ENCODE measurements around the gene PTP4A2. TPM values are rescaled to one million over a fixed set of nuclear protein-coding genes. Genes with fewer than 3 reads are reported as not detected.
A peak's percentile ranks its signal among the peaks of the same experiment; 100 is the strongest.
"Not testable (repeated sequence)": the region's sequence is repeated elsewhere in the genome, so short reads cannot be mapped to it uniquely, and the experiment has no call there.

Gene PTP4A2
- total RNA-seq, 2 experiments from 2014 or later: 342 to 357 TPM

DNA sequence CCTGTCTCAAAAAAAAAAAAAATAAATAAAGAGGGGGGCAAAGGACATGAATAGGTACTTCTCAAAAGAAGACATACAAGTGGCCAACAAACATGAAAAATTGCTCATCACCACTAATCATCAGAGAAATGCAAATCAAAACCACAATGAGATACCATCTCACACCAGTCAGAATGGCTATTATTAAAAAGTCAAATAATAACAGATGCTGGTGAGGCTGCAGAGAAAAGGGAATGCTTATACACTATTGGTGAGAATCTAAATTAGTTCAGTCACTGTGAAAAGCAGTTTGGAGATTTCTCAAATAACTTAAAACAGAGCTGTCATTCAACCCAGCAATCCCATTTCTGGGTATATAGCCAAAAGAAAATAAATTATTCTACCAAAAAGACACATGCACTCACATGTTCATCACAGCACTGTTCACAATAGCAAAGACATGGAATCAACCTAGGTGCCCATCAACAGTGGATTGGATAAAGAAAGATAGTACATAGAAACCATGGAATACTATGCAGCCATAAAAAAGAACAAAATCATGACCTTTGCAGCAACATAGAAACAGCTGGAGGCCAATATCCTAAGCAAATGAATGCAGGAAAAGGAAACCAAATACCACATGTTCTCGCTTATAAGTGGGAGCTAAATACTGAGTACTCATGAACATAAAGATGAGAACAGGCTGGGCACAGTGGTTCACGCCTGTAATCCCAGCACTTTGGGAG, 42.5 kb downstream of the PTP4A2 start:
- not testable (repeated sequence) for H3K4me3 Mint-ChIP-seq, H3K9me3 Mint-ChIP-seq, DNase-seq, H3K36me3 Mint-ChIP-seq, H3K4me1 Mint-ChIP-seq, H3K27ac Mint-ChIP-seq, H3K27me3 Mint-ChIP-seq

DNA sequence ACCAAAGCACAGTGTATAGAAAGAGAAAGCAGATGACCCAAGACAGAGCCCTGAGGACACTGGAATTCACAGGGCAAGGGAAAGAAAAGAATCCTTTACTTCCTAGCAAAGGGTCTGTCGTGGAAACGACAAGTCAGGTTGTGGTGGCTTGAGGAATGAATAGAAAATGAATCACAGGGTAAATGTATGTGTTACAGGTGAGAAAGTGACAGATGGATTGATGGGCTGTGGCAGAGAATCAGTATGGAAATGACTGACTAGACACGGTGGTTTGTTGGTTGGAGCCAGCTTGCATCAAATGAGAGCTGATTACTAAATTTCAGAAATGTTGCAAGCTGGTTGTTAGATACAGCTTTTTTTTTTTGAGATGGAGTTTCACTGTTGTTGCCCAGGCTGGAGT, 46.9 kb downstream of the PTP4A2 start:
- Mint-ChIP-seq H3K36me3 (peaks cover 12% of the 10 kb centered on the region), H3K27ac (peak overlapping the region; percentile 40), H3K4me1 (peaks cover 22% of the 10 kb centered on the region), H3K9me3 (peaks cover 7% of the 10 kb centered on the region), H3K27me3 (no peaks in the 10 kb centered on the region), H3K4me3 (no peak overlapping the region)
- peak; percentile 33 for DNase-seq

DNA sequence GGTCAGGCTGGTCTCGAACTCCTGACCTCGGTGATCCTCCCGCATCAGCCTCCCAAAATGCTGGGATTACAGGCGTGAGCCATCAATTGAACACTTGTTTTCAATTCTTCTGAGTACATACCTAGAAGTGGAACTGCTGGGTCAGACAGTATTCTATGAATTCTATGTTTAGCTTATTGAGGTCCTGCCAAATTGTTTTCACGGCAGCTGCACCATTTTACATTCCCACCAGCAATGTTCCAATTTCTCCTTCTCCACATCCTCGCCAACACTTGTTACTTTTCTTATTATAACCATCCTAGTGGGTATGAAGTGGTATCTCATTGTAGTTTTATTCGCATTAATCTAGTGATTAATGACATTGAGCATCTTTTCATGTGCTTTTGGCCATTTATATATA, 49.9 kb downstream of the PTP4A2 start:
- Mint-ChIP-seq H3K4me1 (peaks cover 22% of the 10 kb centered on the region), H3K4me3 (no peak overlapping the region), H3K36me3 (peaks cover 12% of the 10 kb centered on the region), H3K27me3 (no peaks in the 10 kb centered on the region), H3K27ac (peak overlapping the region; percentile 96), H3K9me3 (no peaks in the 10 kb centered on the region)
- DNase-seq: no peak

DNA sequence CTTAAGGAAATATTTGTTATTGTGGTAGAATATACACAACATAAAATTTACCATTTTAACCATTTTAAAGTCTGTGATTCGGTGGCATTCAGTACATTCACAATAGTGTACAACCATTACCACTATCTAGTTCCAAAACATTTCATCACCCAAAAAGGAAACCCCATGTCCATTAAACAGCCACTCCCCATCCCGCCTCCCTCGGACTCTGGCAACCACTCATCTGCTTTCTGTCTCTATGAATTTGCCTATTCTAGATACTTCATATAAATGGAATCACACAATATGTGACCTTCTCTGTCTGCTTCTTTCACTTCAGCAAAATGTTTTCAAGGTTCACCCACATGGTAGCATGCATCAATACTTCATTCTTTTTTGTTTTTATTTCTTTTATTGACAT, 51.3 kb downstream of the PTP4A2 start:
- peaks cover 22% of the 10 kb centered on the region for H3K4me1 Mint-ChIP-seq

DNA sequence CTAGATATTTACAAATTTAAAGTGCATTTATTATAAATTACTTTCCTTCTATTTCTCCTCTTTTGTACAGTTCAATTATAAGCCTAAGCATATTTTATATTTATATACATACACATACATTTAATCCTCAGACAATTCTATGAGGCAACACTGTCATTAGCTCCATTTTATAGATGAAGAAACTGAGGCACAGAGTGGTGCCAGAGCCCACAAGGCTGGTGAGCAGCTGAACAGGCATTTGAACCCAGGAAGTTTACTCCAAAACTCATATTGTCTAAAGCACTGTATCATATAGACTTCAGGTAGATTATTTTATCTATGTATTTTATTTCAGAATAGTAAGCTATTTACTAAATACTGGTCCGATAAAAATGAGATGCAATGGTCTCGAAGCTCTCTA, 52.3 kb downstream of the PTP4A2 start:
- Mint-ChIP-seq H3K27me3 (no peaks in the 10 kb centered on the region), H3K27ac (no peak overlapping the region), H3K4me3 (no peak overlapping the region), H3K36me3 (peaks cover 12% of the 10 kb centered on the region), H3K4me1 (peaks cover 23% of the 10 kb centered on the region), H3K9me3 (no peaks in the 10 kb centered on the region)
- no peak for DNase-seq

More for the DNA sequence above, 51.3 kb downstream of the PTP4A2 start:
- Mint-ChIP-seq H3K27me3 (no peaks in the 10 kb centered on the region), H3K27ac (no peak overlapping the region), H3K36me3 (peaks cover 12% of the 10 kb centered on the region), H3K4me3 (no peak overlapping the region), H3K9me3 (no peaks in the 10 kb centered on the region)
- no peak for DNase-seq

DNA sequence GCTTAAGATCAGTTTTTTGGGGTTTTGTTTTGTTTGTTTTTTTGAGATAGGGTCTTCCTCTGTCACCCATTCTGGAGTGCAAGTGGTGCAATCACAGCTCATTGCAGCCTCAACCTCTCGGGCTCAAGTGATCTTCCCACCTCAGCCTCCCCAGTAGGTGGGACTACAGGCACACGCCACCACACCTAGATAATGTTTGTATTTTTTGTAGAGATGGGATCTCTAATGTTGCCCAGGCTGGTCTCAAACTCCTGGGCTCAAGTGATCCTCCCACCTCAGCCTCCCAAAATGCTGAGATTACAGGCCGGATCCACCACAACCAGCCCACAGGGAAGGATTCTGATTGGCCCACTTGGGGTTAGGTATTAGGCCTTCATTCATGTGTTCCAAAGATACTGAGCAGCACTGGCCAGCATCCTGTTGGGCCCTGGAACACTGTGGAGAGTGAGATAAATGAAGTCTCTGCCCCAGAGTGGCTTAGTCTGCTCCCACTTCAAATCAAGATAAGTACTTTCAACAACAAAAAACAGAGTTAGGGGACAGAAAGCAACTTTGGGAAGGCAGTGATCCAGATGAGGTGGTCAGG, 54.7 kb downstream of the PTP4A2 start:
- DNase-seq: no peak
- H3K9me3 Mint-ChIP-seq: no peaks in the 10 kb centered on the region
- H3K36me3 Mint-ChIP-seq: peaks cover 2% of the 10 kb centered on the region
- no peak overlapping the region for H3K27ac Mint-ChIP-seq
- no peak overlapping the region for H3K4me3 Mint-ChIP-seq
- no peaks in the 10 kb centered on the region for H3K27me3 Mint-ChIP-seq
- H3K4me1 Mint-ChIP-seq: peaks cover 13% of the 10 kb centered on the region

DNA sequence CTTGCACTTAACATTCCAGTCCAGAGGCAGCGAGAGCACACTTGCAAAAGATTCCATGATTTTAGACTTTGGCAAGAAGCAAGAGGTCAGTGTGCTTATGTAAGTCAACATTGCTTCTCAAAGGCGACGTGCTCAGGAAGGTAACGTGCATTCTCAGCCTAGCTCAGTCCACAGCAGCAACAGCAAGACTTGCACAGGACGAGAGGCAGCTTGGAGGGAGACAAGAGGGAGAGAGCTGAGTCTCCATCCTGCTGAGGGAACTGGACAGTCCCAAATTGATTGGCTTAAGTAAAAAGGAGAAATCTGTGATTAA, 56.5 kb downstream of the PTP4A2 start:
- Mint-ChIP-seq H3K4me3 (no peak overlapping the region), H3K27me3 (no peaks in the 10 kb centered on the region), H3K9me3 (no peaks in the 10 kb centered on the region), H3K36me3 (no peaks in the 10 kb centered on the region), H3K4me1 (peaks cover 11% of the 10 kb centered on the region), H3K27ac (no peak overlapping the region)
- no peak for DNase-seq

DNA sequence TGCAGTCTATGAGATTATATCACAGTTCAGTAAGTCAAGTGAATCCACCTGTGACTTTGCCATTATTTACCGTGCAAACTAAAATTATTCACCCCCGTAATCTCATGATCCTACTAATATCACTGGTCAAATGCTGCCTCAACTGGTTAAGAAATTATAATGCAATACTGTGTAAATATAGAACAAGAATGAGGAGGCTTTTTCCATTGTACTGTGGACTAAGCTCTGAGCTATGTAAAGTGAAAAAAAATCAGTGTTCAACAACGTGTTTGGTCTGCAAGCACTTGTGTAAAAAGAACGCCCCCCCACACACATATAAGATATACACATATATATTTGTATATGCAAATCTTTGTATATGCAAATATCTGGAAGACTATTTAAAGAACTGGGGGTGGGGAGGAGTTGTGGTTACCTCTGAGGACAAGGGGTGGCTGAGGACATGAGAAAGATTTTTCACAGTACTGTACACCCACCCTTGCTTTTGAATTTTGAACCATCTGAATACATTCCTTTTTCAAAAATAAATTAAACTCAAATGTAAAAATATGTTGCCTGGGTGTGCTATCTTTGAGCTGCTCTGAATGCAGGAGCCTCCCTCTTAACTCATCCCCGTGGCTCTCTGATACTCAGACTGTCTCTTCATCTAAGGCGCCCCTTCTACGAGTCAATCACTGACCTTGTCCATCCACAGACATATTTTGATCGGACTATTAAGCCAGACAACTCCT, 57.0 kb downstream of the PTP4A2 start:
- Mint-ChIP-seq H3K4me3 (no peak overlapping the region), H3K9me3 (no peaks in the 10 kb centered on the region), H3K36me3 (no peaks in the 10 kb centered on the region), H3K4me1 (peaks cover 14% of the 10 kb centered on the region), H3K27me3 (no peaks in the 10 kb centered on the region), H3K27ac (no peak overlapping the region)
- no peak for DNase-seq

DNA sequence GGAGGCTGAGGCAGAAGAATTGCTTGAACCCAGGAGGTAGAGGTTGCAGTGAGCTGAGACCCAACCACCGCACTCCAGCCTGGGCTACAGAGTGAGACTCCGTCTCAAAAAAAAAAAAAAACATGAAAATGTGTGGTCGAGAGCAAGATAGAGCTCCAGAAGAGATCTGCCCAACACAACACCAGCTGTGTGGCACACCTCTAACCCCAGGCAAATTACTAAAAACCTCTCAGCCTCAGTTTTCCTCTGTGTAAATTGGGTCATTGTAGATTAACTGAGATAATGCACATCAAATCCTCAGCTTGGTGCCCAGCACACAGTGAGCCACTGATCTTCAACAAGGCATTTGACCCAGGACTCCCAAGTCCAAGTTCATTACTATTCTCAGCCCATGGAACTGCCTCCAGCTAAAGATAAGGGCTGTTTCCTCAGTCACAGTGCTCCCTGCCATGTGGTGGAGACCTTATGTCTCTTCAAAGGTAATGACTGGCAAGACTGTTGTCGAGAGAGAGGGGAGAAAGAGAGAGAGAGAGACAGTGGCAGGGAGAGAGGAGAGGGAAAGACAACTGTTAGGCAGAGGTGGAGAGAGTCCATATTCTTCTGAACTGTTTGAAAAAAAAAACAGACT, 58.1 kb downstream of the PTP4A2 start:
- H3K27me3 Mint-ChIP-seq: no peaks in the 10 kb centered on the region
- H3K4me1 Mint-ChIP-seq: peaks cover 14% of the 10 kb centered on the region
- H3K4me3 Mint-ChIP-seq: no peak overlapping the region
- DNase-seq: no peak
- no peaks in the 10 kb centered on the region for H3K36me3 Mint-ChIP-seq
- no peak overlapping the region for H3K27ac Mint-ChIP-seq
- H3K9me3 Mint-ChIP-seq: no peaks in the 10 kb centered on the region

DNA sequence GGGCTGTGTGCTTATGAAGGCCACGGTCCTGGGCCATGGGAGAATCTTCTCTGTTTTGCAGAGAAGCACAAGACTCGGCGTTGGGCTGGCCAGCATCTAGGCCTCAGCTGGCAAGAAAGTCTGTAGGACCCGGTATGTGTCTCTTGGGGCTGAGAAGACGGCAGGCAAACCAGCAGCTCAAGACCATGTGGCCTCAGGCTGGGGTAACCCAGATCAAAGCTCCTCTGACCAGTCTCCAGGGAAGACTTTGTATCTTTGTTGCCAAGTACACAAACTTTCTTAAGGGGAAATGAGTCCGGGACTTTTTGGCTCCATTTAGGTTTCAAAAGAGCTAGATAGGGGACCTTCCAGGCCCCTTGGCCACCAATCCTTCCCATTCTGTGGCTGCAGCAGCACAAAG, 60.1 kb downstream of the PTP4A2 start:
- no peak overlapping the region for H3K4me3 Mint-ChIP-seq
- DNase-seq: no peak
- peaks cover 1% of the 10 kb centered on the region for H3K9me3 Mint-ChIP-seq
- H3K27ac Mint-ChIP-seq: no peak overlapping the region
- H3K4me1 Mint-ChIP-seq: peaks cover 16% of the 10 kb centered on the region
- no peaks in the 10 kb centered on the region for H3K27me3 Mint-ChIP-seq
- H3K36me3 Mint-ChIP-seq: peaks cover under 1% of the 10 kb centered on the region

DNA sequence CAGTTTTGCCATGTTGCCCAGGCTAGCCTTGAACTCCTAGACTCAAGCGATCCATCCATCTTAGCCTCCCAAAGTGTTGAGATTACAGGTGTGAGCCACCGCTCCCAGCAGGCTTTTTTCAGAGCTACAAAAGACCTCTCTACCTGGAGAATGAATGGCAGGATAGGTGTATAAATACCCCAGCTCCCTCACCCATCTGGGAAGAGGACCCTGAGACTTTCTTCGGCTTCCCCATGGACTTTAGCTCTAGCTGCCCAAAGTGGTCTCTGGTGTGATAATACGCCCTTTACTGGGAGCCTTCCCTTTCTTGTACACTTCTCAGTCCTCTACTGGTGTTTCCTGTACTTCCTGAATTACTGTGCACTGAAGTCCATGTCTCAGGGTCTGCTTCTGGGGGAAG, 60.6 kb downstream of the PTP4A2 start:
- no peak for DNase-seq
- Mint-ChIP-seq H3K36me3 (peaks cover 4% of the 10 kb centered on the region), H3K27ac (no peak overlapping the region), H3K4me1 (peaks cover 21% of the 10 kb centered on the region), H3K27me3 (no peaks in the 10 kb centered on the region), H3K9me3 (peaks cover 6% of the 10 kb centered on the region), H3K4me3 (no peak overlapping the region)

DNA sequence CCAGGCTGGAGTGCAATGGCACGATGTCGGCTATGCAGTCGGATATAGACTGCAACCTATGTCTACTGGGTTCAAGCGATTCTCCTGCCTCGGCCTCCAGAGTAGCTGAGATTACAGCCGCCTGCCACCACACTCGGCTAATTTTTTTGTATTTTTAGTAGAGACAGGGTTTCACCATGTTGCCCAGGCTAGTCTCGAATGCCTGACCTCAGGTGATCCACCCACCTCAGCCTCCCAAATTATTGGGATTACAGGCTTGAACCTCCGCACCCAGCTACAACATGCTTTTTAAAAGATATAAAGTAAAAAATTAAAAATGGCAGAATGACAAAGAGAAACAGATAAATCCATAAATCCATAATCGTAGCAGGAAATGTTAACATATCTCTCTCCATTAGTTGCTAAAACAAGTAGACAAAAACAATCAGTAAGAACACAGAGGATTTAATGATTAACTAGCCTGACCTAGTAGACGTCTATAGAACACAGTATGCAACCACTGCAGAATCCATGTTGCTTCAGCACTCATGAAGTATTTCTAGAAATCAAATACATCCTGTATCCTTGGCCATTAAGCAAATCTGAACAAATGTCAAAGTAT, 62.4 kb downstream of the PTP4A2 start:
- H3K36me3 Mint-ChIP-seq: peaks cover 4% of the 10 kb centered on the region
- DNase-seq: no peak

DNA sequence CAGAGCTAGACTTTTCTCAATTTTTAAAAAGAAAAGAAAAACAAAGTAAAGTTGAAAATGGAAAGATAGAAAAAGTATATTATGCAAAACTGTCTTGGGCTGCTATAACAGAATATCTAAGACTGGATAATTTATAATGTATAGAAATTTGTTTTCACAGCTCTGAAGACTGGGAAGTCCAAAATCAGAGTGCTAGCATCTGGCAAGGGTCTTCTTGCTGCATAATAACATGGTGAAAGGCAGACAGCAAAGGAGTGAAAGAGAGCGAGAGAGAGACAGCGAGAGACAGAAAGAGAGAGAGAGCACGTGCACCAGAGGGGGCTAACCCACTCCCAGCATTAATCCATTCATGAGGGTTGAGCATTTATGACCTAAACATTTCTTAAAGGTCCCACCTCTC, 63.2 kb downstream of the PTP4A2 start:
- DNase-seq: no peak
- Mint-ChIP-seq H3K27me3 (no peaks in the 10 kb centered on the region), H3K4me1 (peaks cover 13% of the 10 kb centered on the region), H3K4me3 (no peak overlapping the region), H3K9me3 (peaks cover 6% of the 10 kb centered on the region), H3K36me3 (peaks cover 4% of the 10 kb centered on the region), H3K27ac (no peak overlapping the region)

More for the DNA sequence above, 62.4 kb downstream of the PTP4A2 start:
- H3K9me3 Mint-ChIP-seq: peaks cover 6% of the 10 kb centered on the region
- H3K27me3 Mint-ChIP-seq: no peaks in the 10 kb centered on the region
- peaks cover 16% of the 10 kb centered on the region for H3K4me1 Mint-ChIP-seq
- H3K4me3 Mint-ChIP-seq: no peak overlapping the region
- H3K27ac Mint-ChIP-seq: no peak overlapping the region

DNA sequence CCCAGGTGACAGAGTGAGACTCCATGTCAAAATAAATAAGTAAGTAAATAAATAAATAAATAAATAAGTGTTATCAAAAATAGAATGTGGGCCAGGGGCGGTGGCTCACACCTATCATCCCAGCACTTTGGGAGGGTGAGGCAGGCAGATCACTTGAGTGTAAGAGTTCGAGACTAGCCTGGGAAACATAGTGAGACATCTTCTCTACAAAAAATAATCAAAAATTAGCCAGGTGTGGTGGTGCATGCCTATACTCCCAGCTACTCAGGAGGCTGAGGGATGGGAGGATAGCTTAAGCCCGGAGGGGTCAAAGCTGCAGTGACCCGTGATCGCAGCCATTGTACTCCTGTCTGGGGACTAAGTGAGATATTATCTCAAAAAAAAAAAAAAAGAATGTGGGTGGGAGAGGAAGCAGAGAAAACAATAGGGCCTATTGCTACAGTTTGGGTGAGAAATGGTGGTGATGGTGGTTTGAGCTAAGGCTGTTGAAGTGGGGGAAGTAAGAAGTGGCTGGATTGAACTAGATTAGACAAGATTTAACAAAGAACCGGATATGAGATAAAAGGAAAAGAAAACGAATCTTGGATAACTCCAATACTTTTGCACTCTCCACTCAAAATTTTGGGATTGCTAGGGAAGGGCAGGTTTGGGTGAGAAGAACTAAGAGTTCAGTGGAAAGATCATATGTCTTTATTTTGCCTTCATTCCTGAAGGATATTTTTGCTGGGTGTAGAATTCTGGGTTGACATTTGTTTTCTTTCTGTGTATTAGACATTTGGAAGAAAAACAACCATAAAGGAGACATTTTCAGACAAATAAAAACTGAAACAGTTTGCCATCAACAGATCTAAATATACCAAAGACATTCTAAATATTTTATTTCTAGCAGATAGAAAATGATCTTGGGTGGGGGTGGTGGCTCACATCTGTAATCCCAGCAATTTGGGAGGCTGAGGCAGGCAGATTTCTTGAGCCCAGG, 65.2 kb downstream of the PTP4A2 start:
- Mint-ChIP-seq H3K4me1 (peaks cover 19% of the 10 kb centered on the region), H3K9me3 (peaks cover 6% of the 10 kb centered on the region), H3K27ac (peak overlapping the region; percentile 52), H3K4me3 (no peak overlapping the region), H3K36me3 (peaks cover 4% of the 10 kb centered on the region), H3K27me3 (no peaks in the 10 kb centered on the region)
- DNase-seq: no peak

Measured in activated naive CD8-positive, alpha-beta T cell treated with anti-CD3 and anti-CD28 coated beads for 36 hours (primary cell).